Activated T-cell treated with anti-CD3 and anti-CD28 coated beads, Interleukin-2, amount 50 U/mL, for 4 hours (primary cell): ENCODE measurements around the gene HSPBP1. TPM values are rescaled to one million over a fixed set of nuclear protein-coding genes. Genes with fewer than 3 reads are reported as not detected.

Experiments used
- ATAC-seq, 2 donors: fragments of 200-7000 bp; cut with Tn5 transposase; one replicate each; pipeline ENCODE4 v1.10.0; 2021
- DNase-seq: peaks from one replicate; pipeline ENCODE4 v3.0.0-alpha.2; 2020
- H3K27me3 Mint-ChIP-seq: one replicate; pipeline ENCODE4 v1.8.0; 2021; ENCODE audit warnings: low read depth, mixed read lengths
- H3K36me3 Mint-ChIP-seq: one replicate; pipeline ENCODE4 v1.8.0; 2022; ENCODE audit warnings: mixed read lengths; ENCODE audit not compliant: insufficient read depth
- H3K4me1 Mint-ChIP-seq: one replicate; pipeline ENCODE4 v1.8.0; 2021; ENCODE audit warnings: low read depth, mixed read lengths
- H3K4me3 Mint-ChIP-seq: one replicate; pipeline ENCODE4 v1.8.0; 2021; ENCODE audit warnings: mild to moderate bottlenecking, moderate library complexity, mixed read lengths
- H3K9me3 Mint-ChIP-seq: one replicate; pipeline ENCODE4 v1.8.0; 2021; ENCODE audit warnings: mixed read lengths
- total RNA-seq, 3 donors: library from RNA; stranded (reverse); gene quantifications; one replicate each; pipeline ENCODE4 v1.2.1, GENCODE V29; 2021

Gene HSPBP1
- total RNA-seq, 3 donors from 2014 or later, result 113 to 139 (median 121) TPM

DNA sequence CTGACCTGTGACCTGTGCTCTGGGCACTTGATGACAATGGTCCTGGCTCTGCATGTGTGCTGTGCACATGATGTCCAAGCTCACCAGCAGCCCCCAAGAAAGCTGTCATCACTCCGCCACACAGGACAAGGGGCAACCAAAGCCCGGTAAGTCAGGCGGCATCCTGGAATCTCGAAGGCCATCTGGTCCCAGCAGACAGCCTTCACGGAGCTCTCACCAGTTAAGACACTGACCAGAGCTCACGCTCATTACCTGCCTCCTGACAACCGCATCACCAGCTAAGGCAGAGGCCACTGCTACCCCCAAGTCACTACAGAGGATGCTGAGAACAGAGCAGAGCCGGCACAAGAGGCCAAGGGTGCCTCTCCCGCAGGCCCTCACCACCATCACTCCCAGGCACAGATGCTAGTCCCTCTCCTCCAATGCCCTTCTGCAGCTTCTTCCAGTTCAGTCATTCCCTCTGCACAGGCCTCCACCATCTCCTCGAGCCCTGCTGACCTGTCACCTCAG, 31.7 kb downstream of the HSPBP1 start:
- no peak overlapping the region for H3K4me3 Mint-ChIP-seq
- ATAC-seq (no peak), DNase-seq (no peak)
- no peaks in the 10 kb centered on the region for H3K27me3 Mint-ChIP-seq
- no peaks in the 10 kb centered on the region for H3K9me3 Mint-ChIP-seq
- peaks cover 7% of the 10 kb centered on the region for H3K36me3 Mint-ChIP-seq
- peaks cover 46% of the 10 kb centered on the region for H3K4me1 Mint-ChIP-seq

DNA sequence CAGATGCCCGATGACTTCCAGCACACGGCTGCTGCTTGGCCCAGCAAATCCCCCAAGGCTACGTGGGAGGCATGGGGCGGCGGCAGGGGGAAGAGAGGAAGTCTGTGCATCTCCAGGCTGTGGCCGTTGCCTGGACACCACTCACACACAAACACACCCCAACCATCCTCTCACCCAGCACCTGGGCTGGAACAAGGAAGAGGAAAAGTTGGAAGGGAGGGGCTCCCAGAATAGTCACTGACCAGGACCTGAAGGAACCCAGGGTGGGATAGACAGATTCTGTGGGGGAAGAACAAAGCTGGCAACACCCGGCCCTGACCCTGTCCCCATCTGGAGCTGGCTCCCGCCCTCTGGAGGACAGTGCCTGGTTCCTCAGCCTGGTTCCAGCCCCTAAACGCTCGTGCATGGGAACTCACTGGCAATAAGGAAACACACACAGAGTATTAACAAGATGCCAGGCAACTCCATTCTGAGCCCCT, 32.2 kb downstream of the HSPBP1 start:
- H3K4me1 Mint-ChIP-seq, result peaks cover 42% of the 10 kb centered on the region
- H3K4me3 Mint-ChIP-seq, result no peak overlapping the region
- peaks cover 9% of the 10 kb centered on the region for H3K36me3 Mint-ChIP-seq
- no peaks in the 10 kb centered on the region for H3K9me3 Mint-ChIP-seq
- no peak for ATAC-seq
- no peaks in the 10 kb centered on the region for H3K27me3 Mint-ChIP-seq
- no peak for DNase-seq

DNA sequence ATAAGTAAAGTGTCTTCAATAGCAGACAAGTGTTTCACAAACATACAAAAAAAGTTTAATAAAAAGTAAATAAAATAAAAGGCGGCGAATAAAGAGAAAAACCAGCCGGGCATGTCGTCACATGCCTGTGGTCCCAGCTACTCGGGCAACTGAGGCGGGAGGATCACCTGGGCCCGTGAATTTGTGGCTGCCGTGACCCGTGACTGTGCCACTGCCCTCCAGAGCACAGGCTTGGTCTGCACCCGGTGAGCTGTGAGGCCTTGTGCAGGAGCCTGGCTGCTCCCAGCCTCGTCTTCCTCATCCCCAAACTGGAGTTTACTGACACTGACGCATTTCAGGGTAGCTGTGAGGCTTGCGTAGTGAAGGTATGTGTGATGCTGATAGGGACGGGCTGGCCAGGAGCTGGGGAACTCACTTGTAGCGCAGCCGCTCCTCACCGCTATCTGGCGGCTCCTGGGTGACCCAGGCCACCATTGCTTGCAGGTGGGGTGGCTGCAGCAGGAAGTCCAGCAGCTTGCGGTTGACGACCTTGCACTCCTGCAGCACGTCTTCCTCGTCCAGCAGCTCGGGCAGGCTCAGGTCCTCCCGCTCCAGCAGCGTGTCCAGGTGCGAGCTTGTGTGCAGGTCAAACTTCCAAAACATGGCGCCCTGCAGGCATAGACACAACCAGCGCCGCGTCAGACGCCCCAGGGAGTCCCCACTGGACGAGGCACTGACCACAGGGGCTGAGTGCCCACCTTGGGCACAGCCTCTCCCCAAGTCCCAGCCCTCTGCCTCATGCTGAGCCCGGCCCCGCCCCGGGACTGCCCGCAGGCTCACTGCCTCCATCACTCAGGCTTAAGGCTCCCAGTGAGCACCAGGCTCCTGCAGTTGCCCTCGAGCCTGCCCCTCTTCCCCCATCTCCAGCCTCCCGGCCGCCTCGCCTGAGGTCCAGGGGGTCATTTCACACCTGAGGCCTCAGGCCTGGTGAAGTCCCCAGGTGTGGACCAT, 33.2 kb downstream of the HSPBP1 start:
- Mint-ChIP-seq H3K4me1 (peaks cover 34% of the 10 kb centered on the region), H3K27me3 (no peaks in the 10 kb centered on the region), H3K4me3 (no peak overlapping the region), H3K9me3 (no peaks in the 10 kb centered on the region), H3K36me3 (peaks cover 9% of the 10 kb centered on the region)
- DNase-seq, result no peak
- no peak for ATAC-seq

DNA sequence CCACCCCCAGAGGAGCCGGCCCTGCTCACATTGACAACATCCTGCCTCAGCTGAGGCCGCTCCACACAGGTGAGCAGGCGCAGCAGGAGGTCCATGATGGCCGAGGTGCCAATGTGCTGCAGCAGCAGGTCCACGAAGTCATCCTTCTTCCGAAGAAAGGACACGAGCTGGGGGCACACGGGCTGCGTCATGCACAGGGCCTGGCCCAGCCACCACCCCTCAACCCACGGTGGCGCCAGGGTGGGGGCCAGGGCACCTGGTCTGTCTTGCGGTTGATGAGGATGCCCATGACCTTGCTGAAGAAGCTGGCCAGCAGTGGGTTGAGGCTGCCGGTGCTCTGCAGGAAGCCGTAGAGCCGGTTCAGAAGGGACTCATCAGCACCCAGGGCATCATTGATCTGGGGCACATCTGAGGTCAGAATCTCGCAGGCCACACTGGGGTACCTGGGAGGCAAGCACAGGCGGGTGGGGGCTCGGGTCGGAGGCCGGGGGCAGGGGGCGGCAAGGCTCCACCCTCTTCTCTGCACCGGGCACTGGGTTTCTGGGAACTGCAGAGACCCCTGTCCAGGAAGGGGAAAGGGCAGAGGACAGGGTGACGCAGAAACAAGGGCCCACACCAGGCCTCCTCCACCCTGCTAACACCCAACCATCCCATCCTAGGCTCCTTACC, 34.5 kb downstream of the HSPBP1 start:
- Mint-ChIP-seq H3K4me1 (peaks cover 20% of the 10 kb centered on the region), H3K27me3 (no peaks in the 10 kb centered on the region), H3K36me3 (peaks cover 8% of the 10 kb centered on the region), H3K9me3 (no peaks in the 10 kb centered on the region), H3K4me3 (no peak overlapping the region)
- DNase-seq, result no peak
- ATAC-seq, result no peak

DNA sequence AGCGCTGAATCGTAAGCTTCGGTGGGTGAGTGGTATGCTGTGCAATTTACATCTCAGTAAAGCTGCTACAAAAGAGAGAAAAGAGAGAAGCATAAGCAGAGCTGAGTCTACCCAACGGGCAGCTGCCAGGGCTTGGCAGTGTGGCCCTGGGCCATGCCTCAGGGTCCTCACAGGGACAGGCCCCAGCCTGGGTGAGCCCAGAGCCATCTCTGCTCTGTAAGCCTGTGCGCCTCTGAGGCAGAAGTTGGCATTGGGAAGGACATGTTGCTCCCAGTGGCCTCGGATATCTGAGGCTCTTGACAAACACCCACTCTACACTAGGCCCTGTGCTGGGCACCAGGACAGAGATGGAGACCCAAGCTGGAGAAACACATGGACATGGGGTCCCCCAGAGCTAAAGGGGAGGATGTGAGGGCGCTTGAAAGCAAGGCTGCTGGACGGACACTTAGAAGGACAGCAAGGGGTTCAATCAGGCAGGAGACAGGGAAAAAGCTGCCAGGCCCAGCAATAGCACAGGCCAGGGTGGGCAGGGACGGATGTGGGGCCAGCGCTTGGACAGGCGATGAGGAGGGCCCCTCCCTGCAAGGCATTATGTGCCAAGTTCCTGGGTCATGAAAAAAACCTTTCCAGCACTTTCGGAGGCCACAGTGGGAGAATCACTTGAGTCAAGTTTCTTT, 35.8 kb downstream of the HSPBP1 start:
- ATAC-seq (no peak), DNase-seq (no peak)
- Mint-ChIP-seq H3K4me3 (no peak overlapping the region), H3K36me3 (peaks cover 9% of the 10 kb centered on the region), H3K27me3 (no peaks in the 10 kb centered on the region), H3K9me3 (no peaks in the 10 kb centered on the region), H3K4me1 (peaks cover 19% of the 10 kb centered on the region)

DNA sequence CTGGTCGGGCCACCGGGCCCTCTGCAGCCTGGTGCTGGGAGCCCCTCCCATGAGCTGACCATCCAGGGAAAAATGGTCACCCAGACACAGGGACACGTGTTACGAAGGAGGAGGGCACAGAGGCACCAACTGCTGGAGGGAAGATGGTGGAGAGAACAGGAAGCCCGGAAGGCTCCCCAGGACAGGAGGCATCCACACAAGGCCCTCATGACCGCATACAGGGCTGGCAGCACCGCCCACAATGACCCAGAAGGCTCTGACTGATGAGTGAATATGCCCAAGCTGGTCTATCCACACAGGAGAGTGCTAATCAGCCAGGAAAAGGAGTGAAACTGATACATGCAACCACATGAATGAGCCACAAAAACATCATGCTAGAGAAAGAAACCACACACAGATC, 37.4 kb downstream of the HSPBP1 start:
- no peak for ATAC-seq
- H3K9me3 Mint-ChIP-seq, result no peaks in the 10 kb centered on the region
- no peak for DNase-seq
- peaks cover 16% of the 10 kb centered on the region for H3K36me3 Mint-ChIP-seq
- no peak overlapping the region for H3K4me3 Mint-ChIP-seq
- no peaks in the 10 kb centered on the region for H3K27me3 Mint-ChIP-seq
- H3K4me1 Mint-ChIP-seq, result peaks cover 4% of the 10 kb centered on the region

DNA sequence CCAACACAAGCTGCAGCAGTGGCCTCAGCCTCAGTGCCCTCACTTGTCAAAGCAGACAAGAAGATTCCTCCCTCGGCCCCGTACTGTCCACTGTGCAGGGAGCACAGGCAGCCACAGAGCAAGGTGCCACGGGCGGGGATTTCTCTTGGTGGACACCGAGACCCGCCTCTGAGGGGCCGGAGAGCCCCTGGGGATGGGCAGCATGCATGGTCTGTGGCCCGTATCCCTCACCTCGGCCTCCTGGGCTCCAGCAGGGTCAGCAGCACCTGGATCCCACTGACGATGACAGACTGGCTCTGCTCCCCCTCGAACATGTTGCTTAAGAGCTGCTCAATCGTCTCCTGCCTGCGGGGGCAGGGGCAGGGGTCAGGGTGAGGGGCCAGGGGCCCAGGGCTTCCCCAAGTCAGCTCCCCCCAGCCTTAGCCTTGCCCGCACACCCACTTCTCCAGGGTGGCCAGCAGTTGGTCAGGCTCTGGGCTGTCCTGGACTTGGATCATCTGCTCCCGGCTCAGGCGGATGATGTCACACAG, 37.9 kb downstream of the HSPBP1 start:
- Mint-ChIP-seq H3K27me3 (no peaks in the 10 kb centered on the region), H3K4me1 (peaks cover 2% of the 10 kb centered on the region), H3K4me3 (no peak overlapping the region), H3K36me3 (peaks cover 21% of the 10 kb centered on the region), H3K9me3 (no peaks in the 10 kb centered on the region)
- ATAC-seq, result no peak
- DNase-seq, result no peak

DNA sequence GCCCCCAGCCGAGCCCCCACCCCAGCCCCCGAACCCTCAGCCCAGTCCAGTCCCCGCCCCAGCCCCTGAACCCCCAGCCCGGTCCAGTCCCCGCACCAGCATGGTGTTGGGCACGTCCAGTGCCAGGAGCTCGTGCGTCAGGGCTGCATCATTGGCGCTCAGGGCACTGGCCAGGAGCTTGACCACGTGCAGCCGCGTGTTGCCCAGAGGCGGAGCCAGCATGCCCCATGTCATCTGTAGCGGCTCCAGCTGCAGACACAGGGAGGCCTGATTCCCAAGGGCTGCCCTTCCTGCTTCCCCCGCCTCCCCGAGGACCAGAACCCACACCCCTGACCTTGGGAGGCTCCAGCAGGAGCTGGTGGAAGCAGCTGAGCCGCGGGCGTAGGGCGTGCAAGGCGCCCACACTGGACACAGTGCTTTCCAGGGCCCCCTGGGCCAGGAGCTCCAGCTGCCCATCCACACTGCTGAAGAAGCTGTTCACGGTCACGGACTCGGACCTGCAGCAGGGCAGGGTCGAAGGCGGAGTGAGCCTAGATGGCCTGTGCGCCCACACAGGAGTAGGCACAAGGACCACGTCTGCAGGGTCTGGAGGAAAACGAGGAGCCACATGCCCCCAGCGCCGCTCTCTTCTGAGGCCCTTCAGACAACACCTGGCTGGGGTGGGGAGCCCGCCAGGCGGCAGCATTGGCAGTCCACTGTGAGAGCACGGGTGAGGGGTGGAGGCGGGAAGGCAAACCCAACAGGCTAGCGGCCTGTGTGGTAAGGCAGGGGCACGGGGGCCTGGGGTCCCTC, 38.6 kb downstream of the HSPBP1 start:
- DNase-seq (no peak), ATAC-seq (no peak)
- Mint-ChIP-seq H3K4me1 (peaks cover 2% of the 10 kb centered on the region), H3K27me3 (no peaks in the 10 kb centered on the region), H3K36me3 (peaks cover 28% of the 10 kb centered on the region), H3K4me3 (no peak overlapping the region), H3K9me3 (no peaks in the 10 kb centered on the region)

DNA sequence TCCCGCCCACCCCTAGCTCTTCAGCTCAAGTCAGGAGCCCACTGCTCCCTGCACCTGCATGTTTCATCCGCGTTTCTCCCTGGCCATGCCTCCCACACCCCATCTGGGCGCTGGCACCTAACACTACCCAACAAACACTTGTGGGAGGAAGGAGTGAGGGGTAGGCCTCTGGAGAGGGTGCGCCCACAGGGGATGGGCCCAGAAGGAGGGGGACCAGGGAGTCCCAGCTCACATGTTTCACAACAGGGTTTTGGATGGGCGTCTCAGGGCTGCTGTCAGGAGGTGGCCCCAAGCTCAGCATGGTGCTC, 39.2 kb downstream of the HSPBP1 start:
- Mint-ChIP-seq H3K4me3 (no peak overlapping the region), H3K27me3 (no peaks in the 10 kb centered on the region), H3K36me3 (peaks cover 31% of the 10 kb centered on the region), H3K9me3 (no peaks in the 10 kb centered on the region), H3K4me1 (peaks cover 2% of the 10 kb centered on the region)
- DNase-seq (no peak), ATAC-seq (no peak)

DNA sequence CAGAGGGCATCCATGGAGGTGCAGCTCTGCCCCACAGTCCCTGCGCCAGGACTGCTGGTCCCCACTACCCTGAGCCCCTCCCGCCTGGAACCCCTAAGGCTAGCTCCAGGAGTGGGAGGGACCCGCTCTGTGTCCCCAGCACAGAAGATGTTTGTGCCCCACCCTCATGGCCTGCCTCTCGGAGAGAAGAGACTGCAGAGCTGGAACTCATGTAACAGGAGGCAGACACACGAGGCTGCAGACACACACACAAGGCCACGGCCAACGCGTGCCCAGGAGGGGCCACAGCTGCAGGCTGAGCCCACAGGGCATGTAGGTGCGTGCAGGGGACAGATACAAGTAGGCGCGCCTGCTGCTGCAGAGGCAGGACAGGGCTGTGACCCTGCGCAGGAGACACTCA, 40.9 kb downstream of the HSPBP1 start:
- H3K36me3 Mint-ChIP-seq, result peaks cover 44% of the 10 kb centered on the region
- peaks cover 2% of the 10 kb centered on the region for H3K4me1 Mint-ChIP-seq
- no peak overlapping the region for H3K4me3 Mint-ChIP-seq
- no peaks in the 10 kb centered on the region for H3K9me3 Mint-ChIP-seq
- DNase-seq (no peak), ATAC-seq (no peak)
- H3K27me3 Mint-ChIP-seq, result no peaks in the 10 kb centered on the region

DNA sequence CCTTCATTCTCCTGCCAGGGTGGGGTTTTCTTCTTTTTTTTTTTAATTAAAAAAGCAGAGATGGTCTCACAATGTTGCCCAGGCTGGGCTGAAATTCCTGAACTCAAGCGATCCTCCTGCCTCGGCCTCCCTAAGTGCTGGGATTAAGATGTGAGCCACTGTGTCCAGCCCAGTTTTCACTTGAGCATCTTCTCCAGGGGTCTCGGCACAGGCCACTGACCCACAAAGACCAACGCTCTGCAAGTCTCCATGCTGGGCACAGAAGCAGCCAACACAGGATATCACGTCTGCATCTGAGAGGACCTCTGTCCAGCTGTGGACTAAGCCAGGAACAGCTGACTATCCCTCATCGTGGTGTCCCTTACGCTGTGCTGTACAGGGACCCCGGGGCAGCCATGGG, 41.9 kb downstream of the HSPBP1 start:
- DNase-seq (no peak), ATAC-seq (no peak)
- peaks cover 2% of the 10 kb centered on the region for H3K4me1 Mint-ChIP-seq
- H3K27me3 Mint-ChIP-seq, result no peaks in the 10 kb centered on the region
- peaks cover 49% of the 10 kb centered on the region for H3K36me3 Mint-ChIP-seq
- no peak overlapping the region for H3K4me3 Mint-ChIP-seq
- no peaks in the 10 kb centered on the region for H3K9me3 Mint-ChIP-seq

DNA sequence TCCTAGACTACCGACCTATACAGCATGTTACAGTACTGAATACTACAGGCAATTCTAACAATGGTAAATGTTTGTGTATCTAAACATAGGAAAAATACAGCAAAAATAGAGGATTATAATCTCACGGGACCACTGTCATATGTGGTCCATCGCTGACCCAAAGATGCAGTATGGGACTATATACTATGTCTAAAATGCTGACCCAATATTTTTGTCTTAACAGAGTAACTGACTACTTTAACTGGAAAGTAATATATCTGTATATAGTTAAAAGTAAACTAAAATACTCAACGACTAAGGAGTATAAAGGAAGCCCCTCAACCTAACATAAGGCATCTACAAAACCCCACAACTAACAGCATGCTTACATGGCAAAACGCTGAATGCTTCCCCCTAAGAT, 46.9 kb downstream of the HSPBP1 start:
- no peak overlapping the region for H3K4me3 Mint-ChIP-seq
- no peaks in the 10 kb centered on the region for H3K9me3 Mint-ChIP-seq
- ATAC-seq, result no peak
- H3K4me1 Mint-ChIP-seq, result no peaks in the 10 kb centered on the region
- no peak for DNase-seq
- H3K27me3 Mint-ChIP-seq, result no peaks in the 10 kb centered on the region
- H3K36me3 Mint-ChIP-seq, result peaks cover 46% of the 10 kb centered on the region

DNA sequence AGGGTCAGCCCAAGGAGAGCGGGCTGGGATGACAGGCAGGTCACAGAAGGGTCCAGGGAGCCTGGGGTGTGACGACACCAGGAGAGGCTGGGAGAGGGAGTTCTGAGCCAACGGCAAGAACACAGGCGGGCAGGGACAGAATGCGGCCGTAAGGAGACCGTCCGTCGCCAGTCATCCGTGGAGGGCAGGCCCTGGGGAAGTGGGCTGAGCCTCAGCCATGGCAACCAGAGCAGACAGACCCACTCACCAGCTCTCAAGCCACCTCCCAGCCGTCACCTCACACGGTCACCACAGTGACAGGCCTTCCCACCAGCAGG, 47.7 kb downstream of the HSPBP1 start:
- H3K4me1 Mint-ChIP-seq, result no peaks in the 10 kb centered on the region
- peaks cover 46% of the 10 kb centered on the region for H3K36me3 Mint-ChIP-seq
- H3K27me3 Mint-ChIP-seq, result no peaks in the 10 kb centered on the region

More for the DNA sequence above, 47.7 kb downstream of the HSPBP1 start:
- no peak for ATAC-seq
- H3K4me3 Mint-ChIP-seq, result no peak overlapping the region
- DNase-seq, result no peak
- no peaks in the 10 kb centered on the region for H3K9me3 Mint-ChIP-seq
